ENCODE results near the gene ROGDI.

DNA sequence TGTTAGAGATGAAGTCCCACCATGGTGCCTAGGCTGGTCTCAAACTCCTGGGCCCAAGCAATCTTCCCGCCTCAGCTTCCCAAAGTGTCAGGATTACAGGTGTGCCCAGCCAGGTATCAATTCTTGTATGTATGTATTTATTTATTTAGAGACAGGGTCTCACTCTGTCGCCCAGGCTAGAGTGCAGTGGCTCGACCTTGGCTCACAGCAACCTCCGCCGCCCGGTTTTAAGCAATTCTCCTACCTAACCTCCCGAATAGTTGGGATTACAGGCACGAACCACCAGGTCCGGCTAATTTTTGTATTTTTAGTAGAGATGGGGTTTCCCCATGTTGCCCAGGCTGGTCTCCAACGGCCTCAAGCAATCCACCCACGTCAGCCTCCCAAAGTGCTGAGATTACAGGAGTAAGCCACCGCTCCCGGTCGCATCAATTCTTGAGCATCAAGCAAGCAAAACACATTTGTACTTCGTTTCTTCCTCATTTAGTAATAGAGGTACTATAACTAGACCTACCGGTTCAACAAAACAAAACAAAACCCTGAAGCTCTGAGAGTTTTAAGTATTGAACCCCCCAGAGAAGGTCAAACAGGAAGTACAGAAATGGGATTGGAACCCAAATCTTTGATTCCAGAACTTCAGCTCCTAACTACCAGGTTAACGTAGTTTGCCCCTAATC lies 34.4 kb downstream of the ROGDI start:
- TF ChIP-seq NFE2L2 (conservative IDR thresholded peaks at IDR 0.05; ENCODE audit: low read length) (no peak), EP300 (IDR thresholded peaks at IDR 0.05) (no peak), MAFK (IDR thresholded peaks at IDR 0.05; ENCODE audit: partially characterized antibody) (no peak), POLR2A (IDR thresholded peaks at IDR 0.05; ENCODE audit: low read length) (no peak)
- TF ChIP-seq, protein P1, sequence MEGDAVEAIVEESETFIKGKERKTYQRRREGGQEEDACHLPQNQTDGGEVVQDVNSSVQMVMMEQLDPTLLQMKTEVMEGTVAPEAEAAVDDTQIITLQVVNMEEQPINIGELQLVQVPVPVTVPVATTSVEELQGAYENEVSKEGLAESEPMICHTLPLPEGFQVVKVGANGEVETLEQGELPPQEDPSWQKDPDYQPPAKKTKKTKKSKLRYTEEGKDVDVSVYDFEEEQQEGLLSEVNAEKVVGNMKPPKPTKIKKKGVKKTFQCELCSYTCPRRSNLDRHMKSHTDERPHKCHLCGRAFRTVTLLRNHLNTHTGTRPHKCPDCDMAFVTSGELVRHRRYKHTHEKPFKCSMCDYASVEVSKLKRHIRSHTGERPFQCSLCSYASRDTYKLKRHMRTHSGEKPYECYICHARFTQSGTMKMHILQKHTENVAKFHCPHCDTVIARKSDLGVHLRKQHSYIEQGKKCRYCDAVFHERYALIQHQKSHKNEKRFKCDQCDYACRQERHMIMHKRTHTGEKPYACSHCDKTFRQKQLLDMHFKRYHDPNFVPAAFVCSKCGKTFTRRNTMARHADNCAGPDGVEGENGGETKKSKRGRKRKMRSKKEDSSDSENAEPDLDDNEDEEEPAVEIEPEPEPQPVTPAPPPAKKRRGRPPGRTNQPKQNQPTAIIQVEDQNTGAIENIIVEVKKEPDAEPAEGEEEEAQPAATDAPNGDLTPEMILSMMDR (IDR thresholded peaks at IDR 0.05) = no peak
- TF ChIP-seq, protein P2, sequence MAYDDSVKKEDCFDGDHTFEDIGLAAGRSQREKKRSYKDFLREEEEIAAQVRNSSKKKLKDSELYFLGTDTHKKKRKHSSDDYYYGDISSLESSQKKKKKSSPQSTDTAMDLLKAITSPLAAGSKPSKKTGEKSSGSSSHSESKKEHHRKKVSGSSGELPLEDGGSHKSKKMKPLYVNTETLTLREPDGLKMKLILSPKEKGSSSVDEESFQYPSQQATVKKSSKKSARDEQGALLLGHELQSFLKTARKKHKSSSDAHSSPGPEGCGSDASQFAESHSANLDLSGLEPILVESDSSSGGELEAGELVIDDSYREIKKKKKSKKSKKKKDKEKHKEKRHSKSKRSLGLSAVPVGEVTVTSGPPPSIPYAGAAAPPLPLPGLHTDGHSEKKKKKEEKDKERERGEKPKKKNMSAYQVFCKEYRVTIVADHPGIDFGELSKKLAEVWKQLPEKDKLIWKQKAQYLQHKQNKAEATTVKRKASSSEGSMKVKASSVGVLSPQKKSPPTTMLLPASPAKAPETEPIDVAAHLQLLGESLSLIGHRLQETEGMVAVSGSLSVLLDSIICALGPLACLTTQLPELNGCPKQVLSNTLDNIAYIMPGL (CRISPR knock-in tag; IDR thresholded peaks at IDR 0.05; ENCODE audit: borderline replicate concordance) = no peak

All from A549 (cell line).